ENCODE results near the gene LMNA.
A peak's percentile ranks its signal among the peaks of the same experiment; 100 is the strongest.
"Not testable (repeated sequence)": the region's sequence is repeated elsewhere in the genome, so short reads cannot be mapped to it uniquely, and the experiment has no call there.

Gene LMNA

DNA sequence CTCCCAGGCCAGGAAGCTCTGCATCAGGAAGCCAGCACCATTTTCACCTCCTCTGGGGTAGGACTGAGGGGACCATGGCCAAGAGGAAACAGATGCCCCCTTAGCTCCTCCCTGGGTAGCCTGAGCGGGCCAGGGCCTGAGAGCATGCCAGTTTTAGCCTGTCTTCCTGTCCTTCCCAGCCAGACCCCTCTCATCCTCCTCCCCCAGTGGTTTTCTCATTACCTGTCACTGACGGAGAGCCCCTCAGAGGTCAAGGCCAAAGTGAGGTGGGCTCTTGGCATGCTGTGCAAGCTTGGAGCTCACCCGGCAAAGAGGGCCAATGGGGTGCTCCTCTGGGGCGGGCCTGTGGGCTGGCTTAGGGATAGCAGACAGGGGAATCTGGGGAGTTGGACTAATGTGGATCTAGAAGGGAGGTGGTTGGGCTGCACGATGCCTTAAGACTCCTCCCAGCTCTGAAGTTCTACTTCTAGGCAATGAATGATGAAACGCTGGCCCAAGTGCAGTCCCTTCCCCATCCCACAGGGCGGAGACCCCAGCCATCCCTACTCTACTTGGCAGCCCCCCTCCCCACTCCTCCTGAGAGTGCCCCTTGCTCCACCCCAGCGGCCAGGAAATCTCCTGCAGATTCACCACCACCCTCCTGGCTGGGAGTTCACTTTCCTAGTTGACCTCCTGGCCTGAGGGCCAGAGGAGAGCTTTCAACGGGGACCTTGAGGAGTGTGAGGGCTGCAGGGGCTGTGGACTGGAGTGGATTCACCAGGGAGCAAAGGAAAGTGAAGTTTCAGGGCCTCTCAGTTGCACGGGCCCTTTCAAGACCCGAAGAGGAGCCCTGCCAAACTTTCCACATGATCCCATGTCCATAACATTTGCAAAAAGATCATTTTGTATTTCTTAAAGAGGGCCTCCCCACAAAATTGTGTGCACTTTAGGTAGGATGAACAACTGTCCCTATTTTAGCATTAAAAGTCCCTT is 9.4 kb upstream of the LMNA start:
- no peak for DNase-seq

DNA sequence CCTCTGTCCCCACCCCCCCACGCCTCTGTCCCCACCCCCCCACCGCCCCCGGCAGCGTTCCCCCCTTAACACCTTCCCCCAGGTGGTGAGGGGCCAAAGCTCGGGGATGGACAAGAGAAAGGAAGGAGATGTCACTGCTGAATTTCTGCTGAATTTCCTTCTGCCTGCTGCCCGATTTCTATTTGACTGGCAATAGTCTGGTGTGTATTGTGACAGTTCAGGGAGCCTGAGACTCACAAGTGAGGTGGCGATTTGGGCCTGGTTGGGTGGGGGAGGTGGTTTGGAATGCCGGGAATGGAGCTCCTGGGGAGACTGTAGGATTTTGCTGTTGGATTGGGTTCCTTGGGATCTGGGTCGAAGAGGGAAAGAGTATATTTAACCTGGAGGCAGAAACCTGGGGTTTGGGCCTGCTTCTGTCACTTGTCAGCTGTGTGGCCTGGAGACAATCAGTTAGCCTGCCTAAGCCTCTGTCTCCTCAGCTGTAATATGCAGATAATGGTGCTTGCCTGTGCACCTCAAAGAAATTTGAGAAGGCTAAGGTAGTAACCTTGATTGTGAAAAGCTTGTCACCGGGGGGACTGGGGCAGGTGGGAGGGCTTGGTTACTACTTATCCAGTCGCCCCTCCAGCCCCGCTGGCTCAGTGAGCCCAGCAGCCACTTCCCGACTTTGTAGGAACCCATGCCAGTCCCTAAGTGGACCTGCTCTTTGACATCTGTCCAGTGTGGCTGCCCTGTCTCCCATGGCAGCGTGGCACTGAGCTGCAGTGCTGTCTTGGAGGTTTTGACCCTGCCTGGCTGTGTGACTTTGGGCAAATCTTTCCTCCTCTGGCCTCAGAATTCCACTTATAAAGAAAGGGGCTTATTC is 7.7 kb upstream of the LMNA start:
- peak in 1 of 2 donors; percentile 51 for DNase-seq

DNA sequence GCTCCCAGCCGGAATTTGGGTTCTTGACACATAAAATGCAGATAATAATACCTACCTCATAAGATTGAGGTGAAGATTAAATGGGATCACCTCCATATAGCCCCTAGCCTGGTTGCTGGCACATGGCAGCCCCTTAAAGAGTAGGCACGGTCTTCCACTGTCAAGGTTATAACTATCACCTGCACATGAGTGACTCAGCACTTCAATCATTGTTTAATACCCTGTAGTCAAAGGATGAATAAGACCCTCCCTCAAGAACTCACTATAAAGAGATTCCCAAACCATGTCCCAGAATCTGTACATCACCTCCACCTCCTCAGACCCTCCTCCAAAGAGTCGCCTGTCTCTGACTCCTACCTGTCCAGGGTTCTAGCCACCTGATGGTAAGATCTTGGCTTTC is 6.5 kb upstream of the LMNA start:
- DNase-seq: no peak

DNA sequence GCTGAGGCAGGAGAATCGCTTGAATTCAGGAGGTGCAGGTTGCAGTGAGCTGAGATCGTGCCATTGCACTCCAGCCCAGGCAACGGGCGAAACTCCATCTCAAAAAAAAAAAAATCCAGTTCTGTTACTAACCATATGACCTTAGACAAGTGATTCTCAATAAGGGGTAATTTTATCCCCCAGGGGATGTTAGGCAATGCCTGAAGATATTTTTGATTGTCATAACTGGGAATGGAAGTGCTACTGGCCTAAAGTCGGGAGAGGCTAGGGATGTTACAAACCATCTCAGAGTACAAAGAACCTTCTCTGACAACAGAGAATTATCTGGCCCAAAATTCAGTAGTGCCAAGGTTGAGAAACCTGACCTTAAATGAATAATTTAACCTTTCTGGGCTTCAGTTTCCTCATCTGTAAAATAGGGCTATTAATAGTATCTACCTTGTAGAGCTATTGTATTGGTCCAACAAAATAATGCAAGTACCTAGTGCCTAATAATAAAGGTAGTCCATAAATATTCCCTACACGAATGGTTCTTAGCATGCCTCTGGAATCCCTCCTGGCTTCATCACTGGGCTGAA is 5.8 kb upstream of the LMNA start:
- no peak for DNase-seq

GRCh38 chr1:156110252-156110651 is 4.3 kb upstream of the LMNA start:
- DNase-seq: no peak

- no peak for DNase-seq
These were observed 3.1 kb upstream of the LMNA start for GRCh38 chr1:156111355-156111962.

DNA sequence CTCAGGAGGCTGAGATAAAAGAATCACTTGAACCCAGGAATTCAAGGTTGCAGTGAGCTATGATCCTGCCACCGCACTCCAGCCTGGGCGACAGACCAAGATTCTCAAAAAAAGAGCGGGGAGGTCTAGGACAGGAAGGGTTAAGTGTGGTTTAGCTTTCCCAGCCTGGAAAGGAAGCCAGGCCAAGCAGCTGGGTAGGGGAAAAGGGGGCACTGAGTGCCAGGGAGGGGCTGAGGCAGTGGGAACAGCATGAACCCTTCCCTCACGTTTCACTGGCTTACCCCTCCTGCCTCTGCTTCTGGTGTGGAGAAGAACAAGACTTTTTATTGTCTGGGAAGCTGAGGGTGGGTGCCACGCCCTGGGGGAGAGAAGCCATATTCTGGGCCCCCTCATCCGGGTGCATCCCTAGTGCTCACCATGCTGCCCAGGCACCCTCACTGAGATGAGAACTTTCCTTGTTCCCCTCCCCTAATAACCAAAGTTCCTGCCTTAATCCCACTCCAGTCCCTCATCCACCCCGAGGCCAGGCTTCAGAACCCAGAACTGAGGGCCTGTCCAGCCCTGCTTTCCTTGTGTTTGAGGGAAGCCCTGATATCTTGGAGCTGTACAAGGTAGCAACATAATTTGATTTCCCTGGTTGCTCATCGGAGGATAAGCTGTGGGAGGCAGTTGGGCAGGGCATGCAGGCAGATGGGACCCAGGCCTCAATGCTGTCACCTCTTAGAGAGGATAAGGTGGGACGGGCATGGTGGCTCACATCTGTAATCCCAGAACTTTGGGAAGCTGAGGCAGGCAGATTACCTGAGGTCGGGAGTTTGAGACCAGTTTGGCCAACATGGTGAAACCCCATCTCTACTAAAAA is 2.0 kb upstream of the LMNA start:
- no peak for DNase-seq

DNA sequence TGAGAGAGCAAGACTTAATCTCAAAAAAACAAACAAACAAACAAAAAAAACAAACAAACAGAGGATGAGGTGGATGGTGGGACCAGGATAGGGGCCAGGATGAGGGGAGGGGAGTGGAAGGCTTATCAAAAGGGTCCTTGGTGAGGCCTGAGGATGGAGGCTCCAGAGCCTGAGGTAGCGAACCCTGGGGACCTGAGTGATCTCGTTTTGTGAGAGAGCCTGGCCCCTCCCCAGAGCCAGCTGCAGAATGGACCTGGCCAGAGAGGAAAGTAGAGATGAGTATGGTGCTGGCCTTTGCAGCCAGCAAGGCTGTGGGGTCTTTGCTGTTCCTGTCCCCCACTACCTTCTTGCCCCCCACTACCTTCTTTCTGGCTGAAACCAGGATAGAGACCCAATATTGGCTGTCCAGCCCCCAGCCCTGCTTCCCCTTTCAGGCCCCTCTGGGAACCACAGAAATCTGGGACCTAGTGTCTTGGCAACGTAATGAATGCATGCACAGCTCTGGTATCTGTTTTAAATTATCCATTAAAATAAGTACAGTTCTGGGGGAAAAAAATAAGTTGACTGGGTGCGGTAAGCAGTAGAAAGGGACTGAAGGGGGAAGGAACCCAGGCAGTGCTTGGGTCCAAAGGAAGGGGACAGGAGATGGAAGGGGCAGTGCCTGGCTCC is 1.1 kb upstream of the LMNA start:
- no peak for DNase-seq

GRCh38 chr1:156114919-156115513 is 505 bp downstream of the LMNA start:
- peak in 1 of 2 donors; percentile 44 for DNase-seq

DNA sequence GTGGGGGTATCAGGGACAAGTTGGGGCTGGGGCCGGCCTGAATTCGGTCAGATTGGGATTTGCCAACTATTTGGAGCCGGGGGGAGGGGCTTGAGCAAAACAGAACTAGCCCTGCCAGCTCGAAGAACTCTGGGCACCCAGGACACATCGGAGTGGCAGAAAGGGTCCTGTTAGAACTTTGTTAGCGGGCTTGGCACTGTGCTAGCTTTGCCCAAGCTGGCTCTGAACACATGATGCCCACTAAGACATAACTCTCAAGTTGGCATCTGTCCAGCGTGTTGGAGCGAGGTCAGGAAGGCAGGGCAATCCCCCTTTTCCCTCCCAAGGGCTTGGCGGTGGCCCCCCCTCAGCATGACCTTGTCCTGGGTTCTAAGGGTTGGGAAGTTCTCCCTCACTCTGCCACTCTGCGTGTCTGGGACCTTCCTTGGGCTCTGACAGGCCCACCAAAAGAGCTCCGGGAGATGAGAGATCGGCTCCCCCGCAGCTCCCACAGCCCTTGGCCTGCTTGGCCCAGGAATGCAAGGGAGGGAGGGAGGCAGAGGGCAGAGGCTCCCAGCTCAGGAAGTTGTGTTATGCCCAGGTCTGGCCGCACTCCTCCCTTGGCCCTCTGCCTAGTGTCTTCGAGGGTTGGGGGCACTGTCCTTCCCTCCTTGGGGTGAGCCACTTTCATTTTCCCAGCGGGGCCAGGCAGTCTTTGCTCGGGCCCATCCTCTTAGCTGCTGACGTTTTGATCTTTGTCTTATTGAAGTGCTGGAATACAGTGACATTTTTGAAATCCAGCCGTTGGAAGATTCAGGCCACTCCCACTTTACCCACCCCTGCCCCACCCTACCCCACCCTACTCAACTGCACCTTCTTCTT is 1.2 kb downstream of the LMNA start:
- DNase-seq: peak in 1 of 2 donors; percentile 29

DNA sequence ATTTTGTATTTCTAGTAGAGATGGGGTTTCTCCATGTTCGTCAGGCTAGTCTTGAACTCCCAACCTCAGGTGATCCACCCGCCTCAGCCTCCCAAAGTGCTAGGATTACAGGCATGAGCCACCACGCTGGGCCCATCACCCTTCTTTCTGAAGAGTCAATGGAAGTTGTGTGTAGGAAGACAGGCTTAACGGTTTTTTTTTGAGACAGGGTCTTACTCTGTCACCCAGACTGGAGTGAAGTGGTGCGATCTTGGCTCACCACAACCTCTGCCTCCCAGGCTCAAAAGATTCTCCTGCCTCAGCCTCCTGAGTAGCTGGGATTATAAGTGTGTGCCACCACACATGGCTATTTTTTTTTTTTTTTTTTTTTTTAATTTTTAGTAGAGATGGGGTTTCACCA is 2.2 kb downstream of the LMNA start:
- not testable (repeated sequence) for DNase-seq

DNA sequence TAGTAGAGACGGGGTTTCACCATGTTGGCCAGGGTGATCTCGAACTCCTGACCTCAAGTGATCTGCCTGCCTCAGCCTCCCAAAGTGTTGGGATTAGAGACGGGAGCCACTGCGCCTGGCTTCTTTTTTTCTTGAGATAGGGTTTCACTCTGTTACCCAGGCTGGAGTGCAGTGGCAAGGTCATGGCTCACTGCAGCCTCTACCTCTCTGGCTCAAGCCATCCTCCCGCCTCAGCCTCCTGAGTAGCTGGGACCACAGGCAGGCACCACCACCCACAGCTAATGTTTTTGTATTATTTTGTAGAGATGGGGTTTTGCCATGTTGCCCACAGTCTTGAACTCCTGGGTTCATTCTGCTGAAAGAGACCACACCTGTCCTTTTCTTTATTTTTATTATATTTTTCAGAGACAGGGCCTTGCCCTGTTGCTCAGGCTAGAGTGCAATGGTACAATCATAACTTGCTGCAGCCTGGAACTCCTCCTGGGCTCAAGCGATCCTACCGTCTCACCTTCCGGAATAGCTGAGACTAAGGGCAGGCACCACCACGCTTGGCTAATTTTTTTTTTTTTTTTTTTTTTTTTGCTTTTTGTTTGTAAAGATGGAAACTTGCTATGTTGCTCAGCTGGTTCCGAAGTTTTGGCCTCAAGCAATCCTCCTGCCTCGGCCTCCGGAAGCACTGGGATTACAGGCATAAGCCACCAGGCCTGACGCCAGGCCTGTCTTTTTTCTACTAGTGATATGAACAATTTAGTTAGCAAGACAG is 3.1 kb downstream of the LMNA start:
- DNase-seq: no peak

- no peak for DNase-seq
These were observed 3.8 kb downstream of the LMNA start for GRCh38 chr1:156118177-156118868.

GRCh38 chr1:156119503-156120209 is 5.1 kb downstream of the LMNA start:
- DNase-seq: no peak

DNA sequence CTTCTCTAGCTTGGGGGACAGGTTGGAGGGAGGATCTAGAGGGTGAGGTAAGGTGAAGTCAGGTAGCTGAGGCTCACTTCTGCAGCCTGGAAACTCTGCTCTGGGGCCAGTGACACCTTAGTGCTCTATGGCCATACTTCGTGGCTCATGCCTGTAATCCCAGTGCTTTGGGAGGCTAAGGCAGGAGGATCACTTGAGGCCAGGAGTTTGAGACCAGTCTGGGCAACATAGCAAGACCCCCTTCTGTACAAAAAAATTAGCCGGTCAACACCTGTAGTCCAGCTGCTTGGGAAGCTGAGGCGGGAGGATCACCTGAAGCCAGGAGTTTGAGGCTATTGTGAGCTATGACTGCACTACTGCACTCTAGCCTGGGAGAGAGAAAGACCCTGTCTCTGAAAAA is 5.8 kb downstream of the LMNA start:
- DNase-seq: no peak

DNA sequence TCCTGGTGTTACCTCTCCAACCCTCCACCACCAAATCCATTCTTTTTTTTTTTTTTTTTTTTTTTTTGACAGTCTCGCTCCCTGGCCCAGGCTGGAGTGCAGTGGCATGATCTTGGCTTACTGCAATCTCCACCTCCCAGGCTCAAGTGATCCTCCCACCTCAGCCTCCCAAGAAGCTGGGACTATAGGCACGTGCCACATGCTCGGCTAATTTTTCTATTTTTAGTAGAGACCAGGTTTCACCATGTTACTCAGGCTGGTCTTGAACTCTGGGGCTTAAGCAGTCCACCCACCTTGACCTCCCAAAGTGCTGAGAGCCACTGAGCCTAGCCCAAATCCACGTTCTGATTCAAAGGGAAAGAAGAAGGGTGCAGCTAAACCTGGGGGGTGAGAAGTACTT is 6.5 kb downstream of the LMNA start:
- not testable (repeated sequence) for DNase-seq

DNA sequence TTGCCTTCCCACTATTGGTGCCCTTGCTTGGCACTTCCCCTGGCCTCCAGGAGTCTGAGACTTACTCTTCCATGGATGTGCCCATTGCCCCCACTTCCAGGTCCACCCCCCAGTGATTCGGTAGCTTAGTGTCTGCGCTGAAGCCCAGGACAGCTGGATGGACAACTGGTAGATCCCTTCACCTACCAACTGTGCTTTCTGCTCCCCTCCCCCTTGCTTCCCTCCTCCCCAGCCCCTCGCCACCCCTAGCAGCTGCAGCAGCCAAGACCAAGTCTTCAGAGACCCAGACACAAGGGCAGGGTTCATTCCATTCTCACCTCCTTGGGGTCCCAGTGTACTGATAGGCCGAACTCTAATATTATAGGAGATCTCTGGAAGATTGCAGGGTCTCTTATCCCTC is 6.9 kb downstream of the LMNA start:
- DNase-seq: no peak

DNA sequence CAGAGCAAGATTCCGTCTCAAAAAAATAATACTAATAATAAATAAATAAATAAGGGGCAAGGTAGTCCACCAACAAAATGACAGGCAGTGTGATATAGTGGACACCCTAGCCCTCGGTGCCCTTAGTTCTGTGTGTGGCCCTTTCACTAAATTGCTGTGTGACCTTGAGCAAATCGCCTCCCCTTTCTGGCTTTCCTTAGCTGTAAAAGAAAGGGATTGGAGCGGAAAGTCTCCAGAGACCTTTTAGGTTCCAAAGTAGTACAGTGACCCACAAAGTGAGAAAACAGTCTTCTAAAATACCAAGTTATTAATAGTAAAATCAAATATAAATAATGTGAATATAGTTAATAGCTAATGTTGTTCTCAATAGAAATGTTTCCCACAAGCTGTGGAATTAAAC is 7.6 kb downstream of the LMNA start:
- no peak for DNase-seq
